T-helper 2 cell treated with Interferon-gamma antibody and Interleukin-4, amounts not matched to agents 100 ng/mL and 5 ng/mL, for 36 hours (primary cell): Measurements from ENCODE around the gene UBE2F. TPM values are rescaled to one million over a fixed set of nuclear protein-coding genes. Genes with fewer than 3 reads are reported as not detected.

Experiments used
- intact Hi-C: fragments of 100-400 bp; cut with micrococcal nuclease; formaldehyde crosslinking; loops from one replicate; pipeline ENCODE4 v1.15.1; 2023
- total RNA-seq: library from RNA; stranded (reverse); gene quantifications from 2 replicates; pipeline ENCODE4 v1.2.3, GENCODE V29; 2022

Gene UBE2F
- total RNA-seq = 82.5 and 92.7 TPM in 2 replicates

GRCh38 chr2:237966565-237967462, at the start of gene UBE2F:
Gene UBE2F (plus strand): TSS chr2:237967014. CDS start chr2:237973108, 6,094 bp downstream.
- intact Hi-C loops = loop anchor here (1.0 to 10.0 kb wide), 3 partner anchors 272 to 321 kb away; partner anchors contain the start of genes HES6 and PER2

DNA sequence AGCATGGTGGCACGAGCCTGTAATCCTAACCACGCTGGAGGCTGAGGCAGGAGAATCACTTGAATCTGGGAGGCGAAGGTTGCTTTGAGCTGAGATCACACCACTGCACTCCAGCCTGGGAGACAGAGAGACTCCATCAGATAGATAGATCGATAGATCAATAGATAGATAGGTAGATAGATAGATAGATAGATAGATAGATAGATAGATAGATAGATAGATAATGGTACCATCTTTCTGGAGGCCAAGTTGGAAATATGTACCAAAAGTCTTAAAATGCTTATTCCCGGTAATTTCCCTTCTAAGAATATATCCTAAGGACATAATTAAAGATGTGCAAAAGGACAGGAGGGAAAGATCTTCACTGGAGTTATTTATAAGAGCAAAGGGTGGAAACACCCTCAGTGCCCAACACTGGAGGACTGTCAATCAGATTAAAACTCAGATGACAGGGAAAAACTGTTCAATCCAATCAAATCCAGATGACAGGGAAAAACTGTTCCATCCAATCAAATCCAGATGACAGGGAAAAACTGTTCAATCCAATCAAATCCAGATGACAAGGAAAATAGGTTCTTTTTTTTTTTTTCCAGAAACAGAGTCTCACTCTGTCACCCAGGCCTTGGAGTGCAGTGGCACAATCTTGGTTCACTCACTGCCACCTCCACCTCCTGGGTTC, 49.0 kb upstream of the UBE2F start:
- intact Hi-C loops = no loop called here

DNA sequence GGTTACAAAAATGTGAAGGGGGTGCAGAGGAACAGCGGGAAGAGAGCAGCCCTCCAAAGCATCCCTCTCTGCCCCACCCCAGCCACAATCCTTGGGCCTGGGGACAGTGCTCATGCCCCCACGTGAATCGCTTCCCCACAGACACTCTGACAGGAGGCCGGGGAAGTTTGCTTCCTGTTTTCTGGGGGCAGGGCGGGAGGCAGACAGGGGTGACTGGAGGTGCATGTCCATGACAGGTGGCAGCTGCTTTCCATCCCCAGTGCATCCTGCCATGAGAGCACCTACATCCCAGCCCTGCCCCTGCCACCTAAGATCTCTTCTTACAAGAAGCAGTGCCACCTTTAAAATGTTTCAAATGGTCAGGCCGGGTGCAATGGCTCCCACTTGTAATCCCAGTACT, 47.2 kb upstream of the UBE2F start:
- intact Hi-C loops = no loop called here

DNA sequence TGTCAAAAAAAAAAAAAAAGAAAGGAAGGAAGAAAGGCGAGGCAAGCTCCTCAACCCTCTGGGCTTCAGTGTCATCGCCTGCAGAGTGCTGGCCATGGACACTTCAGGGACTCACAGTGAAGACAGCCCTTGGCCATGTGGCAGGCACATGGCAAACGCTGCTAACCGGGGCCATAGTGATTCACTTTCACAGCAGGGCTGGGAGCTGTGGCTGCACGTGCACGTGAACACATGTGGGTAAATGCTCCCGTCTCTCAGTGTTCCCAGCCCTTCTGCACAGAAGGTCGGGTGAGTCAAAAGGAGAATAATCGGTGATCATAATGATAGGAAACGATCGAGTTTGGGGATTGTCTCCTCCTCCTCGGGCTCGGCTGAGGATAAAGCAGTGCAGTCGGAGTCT, 46.1 kb upstream of the UBE2F start:
- intact Hi-C loops = no loop called here

DNA sequence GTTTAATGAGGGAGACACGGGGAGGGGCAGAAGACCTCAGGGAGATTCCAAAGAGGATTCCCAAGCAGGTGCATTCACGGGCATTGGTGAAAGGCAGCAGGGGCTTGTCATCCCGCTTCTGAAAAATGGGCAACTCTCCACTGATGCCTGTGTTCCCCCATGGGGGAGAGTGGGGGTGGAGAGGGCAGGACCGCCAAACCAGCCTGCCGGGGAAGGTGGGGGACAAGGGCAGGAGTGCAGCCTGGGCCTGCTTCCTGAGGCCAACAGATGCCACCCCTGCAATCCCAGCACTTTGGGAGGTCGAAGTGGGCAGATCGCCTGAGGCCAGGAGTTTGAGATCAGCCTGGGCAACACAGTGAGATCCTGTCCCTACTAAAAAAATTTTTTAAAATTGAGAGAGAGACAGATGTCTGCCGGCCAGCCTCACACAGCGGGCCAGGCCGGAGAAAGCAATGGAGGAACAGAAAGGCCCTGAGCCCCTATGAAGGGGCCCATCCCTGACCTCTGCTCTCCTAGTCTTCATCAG, 44.8 kb upstream of the UBE2F start:
- intact Hi-C loops = loop anchor here (2.0 kb wide), 1 partner anchor 139 kb away; the partner anchor contains the start of gene SCLY

- intact Hi-C loops = loop anchor here (1.0 to 2.0 kb wide), 2 partner anchors 46 to 138 kb away; partner anchors contain the start of gene SCLY
Observed at GRCh38 chr2:237922641-237923361, 44.0 kb upstream of the UBE2F start.

DNA sequence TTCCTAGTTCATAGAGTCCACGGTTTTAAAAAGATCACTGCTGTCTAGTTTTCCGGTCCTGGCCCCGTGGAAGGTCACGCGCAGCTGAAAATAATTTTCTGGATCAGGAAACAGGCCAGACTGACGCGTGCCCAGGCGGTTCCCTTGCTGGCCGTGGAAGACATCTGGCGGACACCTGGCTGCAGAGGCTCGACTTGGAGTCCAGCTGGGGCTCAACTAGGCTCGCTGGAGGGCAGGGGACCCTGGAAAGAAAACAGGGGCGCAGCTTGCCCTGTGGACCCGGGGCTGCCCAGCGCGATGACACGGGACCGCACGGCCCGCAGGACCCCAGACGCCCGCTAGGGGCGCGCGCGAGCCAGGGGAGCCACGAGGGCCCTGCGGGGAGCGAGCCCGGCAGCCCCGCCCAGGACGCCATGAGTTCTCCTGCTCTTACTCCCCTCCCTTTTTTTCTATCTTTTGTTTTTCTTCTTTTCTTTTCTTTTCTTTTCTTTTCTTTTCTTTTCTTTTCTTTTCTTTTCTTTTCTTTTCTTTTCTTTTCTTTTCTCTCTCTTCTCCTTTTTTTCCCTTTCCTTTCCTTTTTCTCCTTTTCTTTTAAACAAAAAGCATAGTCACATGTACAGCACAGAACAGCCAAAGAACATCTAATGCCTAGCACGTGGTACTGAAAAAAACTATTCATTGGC, 43.2 kb upstream of the UBE2F start:
- intact Hi-C loops = loop anchor here (1.0 to 2.0 kb wide), 2 partner anchors 45 to 137 kb away; partner anchors contain the start of gene SCLY

DNA sequence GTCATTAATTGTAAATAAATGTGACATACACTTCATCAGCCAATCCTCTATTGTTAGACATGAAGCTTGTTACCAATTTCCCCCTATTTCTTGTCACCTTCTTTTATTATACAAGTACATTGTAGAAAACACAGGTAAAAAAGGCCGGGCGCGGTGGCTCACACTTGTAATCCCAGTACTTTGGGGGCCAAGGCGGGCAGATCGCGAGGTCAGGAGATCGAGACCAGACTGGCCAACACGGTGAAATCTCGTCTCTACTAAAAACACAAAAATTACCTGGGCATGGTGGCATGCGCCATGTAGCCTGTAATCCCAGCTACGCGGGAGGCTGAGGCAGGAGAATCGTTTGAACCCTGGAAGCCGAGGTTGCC, 42.7 kb upstream of the UBE2F start:
- intact Hi-C loops = no loop called here

DNA sequence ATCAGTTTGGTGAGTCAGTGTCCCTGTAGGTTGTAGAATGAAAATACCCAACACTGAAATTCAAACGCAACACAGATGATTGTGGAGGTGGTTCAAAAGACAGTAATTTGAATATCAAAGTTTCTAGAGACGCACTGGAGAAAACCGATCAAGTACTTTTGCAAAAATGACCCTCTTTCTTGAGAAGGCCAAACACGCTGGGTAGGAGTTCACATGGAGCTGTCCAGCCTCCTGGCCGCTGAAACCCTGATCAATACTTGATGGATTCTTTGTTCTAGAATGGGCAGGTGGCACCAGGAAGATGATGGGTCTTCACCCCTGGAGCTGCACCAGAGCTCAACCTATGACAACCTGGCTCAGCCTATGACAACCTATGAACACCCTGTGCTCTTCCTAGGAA, 39.7 kb upstream of the UBE2F start:
- intact Hi-C loops = no loop called here

DNA sequence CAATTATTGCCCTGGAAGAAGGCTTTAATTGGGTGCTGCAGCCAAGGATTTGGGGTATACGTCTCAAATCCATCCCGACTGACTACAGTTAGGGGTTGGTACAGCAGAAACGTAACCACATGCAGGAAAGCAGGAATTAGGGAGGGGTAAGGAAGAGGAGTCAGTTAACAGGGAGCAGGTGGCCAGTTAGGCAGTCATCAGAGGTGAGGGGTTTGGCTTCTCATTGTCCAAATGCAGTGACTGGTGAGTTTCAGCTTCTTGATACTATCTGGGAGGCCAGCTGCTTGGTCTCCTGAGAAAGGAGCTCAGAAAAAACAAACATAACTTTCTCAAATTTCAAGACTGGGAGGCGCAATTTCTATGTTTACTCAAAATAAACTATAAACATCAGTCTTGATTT, 38.8 kb upstream of the UBE2F start:
- intact Hi-C loops = no loop called here

DNA sequence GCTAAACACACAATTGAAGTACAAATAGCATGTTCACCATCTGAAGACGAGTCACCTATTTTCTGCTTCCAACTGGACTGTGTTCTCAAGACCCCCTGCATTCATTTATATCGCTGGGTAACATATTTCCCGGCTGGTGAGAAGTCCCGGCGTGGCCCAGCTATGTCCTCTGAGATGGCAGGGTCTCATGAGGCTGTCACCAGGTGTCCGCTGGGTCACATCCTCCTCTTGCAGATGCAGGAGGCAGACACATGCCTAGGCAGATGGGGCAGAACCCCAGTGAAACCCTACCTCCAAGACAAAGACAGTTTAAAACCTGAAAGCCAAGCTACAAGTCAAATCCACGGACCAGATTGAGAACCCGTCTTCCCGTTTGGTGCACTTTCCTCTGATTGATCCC, 36.8 kb upstream of the UBE2F start:
- intact Hi-C loops = no loop called here

GRCh38 chr2:237931205-237931721, 35.6 kb upstream of the UBE2F start:
- intact Hi-C loops = no loop called here

- intact Hi-C loops = no loop called here
Observed at GRCh38 chr2:237932731-237933131, 34.1 kb upstream of the UBE2F start.

DNA sequence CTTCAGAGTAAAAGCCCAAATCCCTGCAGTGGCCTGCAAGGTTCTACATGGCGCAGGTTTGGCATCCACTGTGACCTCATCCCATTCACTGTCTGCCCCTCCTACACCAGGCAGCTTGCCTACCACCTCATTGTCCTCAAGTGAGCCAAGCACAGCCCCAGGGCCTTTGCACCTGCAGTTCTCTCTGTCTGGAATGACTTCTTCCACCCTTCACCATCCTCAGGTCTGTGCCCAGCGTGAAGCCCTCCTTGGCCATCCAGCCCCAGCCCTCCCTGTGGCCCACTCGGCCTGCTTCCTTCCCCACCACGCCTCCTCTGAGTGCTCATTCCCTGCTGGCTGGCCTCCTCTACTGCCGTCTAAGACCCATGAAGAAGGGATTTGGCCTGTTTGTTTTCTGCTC, 32.6 kb upstream of the UBE2F start:
- intact Hi-C loops = no loop called here

GRCh38 chr2:237935740-237936452, 30.9 kb upstream of the UBE2F start:
- intact Hi-C loops = no loop called here

DNA sequence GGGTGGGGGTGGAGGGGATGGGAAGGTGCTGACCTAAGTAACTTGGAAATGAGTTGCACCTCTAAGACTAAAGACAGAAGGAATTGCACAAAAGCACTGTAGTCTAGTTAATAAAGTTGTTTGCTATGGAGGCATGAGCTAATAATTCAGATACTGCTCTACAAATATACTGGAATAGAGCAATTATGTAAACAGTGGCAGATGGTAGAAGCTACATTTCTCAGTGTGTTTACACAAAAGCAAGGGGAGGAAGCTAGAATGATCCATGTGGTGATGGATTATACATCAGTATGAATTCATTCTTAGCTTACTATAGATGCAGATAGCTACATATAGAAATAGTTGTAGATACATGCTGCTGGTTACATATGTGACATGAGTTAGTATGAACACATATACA, 27.6 kb upstream of the UBE2F start:
- intact Hi-C loops = no loop called here

GRCh38 chr2:237940828-237941227, 26.0 kb upstream of the UBE2F start:
- intact Hi-C loops = no loop called here

- intact Hi-C loops = no loop called here
Observed at GRCh38 chr2:237941239-237941638, 25.6 kb upstream of the UBE2F start.

DNA sequence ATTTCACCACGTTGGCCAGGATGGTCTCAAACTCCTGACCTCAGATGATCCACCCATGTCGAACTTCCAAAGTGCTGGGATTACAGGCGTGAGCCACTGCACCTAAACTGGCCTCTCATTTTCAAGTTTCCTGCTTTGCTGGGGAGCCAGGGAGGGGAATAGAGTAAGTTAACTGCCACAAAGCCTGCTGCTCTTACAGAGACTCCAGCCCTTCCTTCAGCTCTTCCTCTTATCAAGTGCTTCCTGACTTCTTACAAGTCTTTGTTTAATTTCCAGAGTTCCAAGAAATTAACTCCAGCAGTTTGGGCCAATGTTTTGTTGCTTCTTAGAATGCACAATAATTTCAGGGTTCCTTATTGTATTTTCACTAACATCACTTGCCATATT, 24.3 kb upstream of the UBE2F start:
- intact Hi-C loops = no loop called here
